HG03103 (cell line): ENCODE data around the gene EPS8L1.
A peak's percentile ranks its signal among the peaks of the same experiment; 100 is the strongest.

ENCODE experiments used
- ATAC-seq: cut with Tn5 transposase; IDR thresholded peaks from one replicate; pipeline ENCODE4 v1.9.1; 2021; ENCODE audit warnings: low read depth; ENCODE audit not compliant: unreplicated experiment

EPS8L1 gene

DNA sequence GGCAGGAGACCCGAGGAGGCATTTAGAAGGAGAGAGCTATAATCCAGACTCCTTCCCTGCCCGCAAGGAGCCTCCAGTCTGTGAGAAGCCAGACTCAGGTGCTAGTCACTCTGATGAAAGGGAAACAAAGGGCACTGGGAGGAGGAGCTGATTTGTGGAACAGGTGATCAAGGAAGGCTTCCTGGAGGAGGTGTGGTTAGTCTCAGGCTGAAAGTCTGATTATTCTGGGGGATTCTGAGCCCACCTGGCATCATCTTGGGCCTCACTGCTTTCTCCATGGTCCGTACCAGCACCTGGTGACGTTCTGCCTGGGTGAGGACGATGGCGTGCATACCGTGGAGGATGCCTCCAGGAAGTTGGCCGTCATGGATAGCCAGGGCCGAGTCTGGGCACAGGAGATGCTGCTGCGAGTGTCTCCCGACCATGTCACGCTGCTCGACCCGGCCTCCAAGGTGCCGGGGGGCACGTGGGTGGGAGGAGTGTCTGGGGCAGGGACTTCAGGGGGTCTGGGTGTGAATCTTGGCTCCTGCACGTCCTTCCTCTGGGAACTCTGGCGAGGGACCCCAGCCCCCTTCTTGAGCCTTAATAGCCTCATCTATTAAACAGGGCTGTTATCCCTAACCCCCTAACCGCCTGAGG lies 3.9 kb downstream of the EPS8L1 start:
- no peak for ATAC-seq

- no peak for ATAC-seq
Observed at GRCh38 chr19:55080121-55080967, 4.7 kb downstream of the EPS8L1 start.

DNA sequence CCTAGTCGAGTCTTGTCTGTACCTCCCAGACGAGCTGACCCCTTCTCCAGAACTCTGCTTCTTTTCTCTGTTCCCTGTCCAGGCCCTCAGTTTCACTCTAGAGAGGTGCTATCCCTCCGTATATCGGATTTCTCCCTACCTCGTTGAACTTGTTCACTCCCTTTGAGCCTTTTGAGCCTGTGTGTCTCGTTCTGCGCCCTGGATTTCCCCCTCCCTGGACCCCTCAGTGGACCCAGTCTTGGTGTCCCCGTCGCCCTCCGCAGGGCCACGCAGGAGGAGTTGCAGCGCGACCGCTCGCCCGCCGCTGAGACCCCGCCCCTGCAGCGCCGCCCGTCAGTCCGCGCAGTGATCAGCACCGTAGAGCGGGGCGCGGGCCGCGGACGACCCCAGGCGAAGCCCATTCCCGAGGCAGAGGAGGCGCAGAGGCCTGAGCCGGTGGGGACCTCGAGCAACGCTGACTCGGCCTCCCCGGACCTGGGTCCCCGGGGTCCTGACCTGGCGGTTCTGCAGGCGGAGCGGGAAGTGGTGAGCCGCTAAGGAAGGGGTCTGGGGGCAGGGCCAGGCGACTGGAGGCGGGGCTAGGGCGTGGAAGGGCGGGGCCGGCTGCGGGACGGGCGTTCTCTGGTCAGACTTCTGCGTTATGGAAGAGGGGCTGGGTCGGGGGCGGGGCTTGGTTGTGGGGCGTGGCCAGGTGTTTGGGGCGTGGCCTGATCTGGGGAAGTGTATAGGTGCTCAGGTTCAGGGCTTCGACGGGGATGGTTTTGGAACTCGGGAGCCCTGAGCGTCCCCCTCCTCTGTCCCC lies 5.5 kb downstream of the EPS8L1 start:
- peak; percentile 64 for ATAC-seq

DNA sequence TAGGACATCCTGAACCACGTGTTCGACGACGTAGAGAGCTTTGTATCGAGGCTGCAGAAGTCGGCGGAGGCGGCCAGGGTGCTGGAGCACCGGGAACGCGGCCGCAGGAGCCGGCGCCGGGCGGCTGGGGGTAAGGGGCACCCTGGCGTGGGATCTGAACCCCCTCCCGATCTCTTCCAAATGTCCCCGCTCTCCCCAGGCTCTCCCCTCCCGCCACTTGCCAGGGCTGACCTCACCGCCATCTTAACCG lies 6.0 kb downstream of the EPS8L1 start:
- no peak for ATAC-seq

- no peak for ATAC-seq
Observed at GRCh38 chr19:55082020-55082851, 6.6 kb downstream of the EPS8L1 start.

DNA sequence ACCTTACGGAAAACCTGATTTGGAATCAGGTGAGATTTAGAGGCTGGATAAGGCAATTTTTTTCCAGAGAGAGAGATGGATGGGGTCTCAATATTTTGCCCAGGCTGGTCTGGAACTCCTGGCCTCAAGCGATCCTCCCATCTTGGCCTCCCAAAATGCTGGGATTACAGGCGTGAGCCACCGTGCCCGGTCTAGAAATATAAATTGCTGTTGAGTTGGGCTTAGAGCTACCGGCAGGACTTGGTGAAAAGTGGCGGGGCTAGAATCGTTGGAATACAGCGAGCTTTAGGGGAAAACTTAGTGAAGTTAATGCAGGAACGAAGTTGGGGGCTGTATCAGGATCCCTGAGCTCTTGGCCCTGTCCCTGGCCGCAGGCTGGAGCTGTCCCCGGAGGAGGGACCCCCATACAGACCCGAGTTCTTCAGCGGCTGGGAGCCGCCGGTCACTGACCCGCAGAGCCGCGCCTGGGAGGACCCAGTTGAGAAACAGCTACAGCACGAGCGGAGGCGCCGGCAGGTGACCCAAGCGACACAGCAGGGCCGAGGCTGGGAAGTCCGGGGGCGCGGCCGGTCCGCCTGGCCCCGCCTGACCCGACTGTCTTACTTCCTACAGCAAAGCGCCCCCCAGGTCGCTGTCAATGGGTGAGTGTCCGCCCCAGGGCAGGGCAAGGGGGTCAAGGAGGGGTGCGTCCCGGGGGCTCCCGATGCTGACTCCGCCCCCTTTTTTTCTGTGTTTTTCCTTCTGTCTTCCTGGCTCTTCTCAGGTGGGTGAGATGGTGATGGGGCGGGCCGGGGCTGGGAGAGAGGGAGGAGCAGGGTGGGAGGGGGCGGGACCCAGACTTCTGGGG lies 7.6 kb downstream of the EPS8L1 start:
- no peak for ATAC-seq

DNA sequence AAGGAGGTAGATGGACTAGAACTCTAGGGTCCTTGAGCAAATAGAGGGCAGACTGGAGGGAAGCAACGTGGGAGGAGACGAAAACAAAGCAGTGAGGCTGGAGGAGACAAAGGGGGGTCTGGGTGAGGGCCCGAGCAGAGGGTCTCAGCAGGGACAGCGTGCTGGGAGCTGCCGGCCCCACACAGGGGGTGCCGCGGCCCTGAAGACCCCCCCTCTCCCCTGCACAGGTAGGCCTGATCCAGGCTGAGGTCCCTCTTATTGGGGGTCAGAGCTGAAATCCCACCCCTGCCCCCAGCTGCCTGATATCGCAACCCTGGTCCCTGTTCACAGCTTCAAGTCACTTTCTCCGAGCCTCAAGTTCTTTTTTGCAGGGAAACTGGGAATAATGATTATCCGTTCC lies 8.7 kb downstream of the EPS8L1 start:
- no peak for ATAC-seq

GRCh38 chr19:55085923-55086715 lies 10.4 kb downstream of the EPS8L1 start:
- ATAC-seq, result no peak

- no peak for ATAC-seq
Observed at GRCh38 chr19:55086730-55087541, 11.3 kb downstream of the EPS8L1 start.

GRCh38 chr19:55087542-55087901 lies 11.9 kb downstream of the EPS8L1 start:
- ATAC-seq, result no peak

DNA sequence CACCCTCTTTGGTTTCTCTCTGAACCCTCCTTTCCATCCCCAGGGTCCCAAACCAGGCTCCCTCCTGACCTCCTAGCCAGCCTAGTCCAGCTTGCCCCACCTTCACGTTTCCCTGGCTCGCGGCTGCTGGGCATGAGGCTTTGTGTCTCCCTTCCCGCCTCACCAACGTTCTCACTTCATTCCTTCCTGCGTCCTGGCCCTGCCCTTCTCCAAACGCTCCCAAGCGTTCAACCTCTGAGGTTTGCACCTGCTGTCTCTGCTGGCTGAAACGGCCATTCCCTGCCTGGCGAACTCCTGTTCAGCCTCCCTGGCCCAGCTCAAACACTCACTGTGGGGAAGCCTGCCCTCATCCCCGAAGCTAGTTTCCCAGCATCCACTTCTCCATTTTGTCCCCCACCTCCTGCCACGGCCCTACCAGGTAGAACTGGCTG lies 12.4 kb downstream of the EPS8L1 start:
- ATAC-seq, result no peak

DNA sequence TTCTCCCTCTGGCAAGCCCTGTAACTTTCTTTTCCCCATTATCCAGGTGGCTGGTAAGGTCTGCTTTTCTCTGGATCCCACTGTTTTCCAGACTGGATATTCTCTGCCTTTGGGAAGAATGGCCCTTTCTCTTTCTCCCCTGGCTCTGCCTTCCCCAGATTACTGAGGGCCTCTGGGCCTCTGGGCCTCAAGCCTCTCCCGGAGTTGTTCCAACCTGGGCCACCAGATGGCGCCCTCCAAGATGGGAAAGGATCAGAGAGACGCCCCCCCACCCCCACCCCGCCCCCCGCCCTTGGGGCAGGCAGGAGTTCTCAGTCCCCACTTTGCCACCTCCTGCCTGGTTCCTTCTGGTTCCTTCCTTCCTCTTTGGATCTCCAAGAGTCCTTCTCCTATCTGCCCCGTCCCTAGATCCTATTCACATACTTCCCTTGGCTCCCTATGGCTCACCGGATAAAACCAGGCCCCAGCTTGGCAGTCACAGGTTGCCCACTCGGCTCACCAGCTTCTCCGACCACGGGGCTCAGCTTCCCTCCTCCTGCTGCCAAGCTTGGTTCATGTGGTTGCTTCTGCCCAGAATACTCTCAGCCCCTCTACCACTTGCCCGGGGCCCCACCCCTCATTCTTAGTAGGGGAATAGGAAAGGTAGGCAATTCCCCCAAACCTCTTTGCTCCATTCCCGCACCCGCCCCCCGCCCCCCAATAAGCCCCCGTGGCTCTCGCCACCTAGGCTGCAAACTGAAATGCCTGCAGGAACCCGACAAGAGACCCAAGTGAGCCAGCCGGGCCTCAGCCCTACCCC lies 13.1 kb downstream of the EPS8L1 start:
- no peak for ATAC-seq

DNA sequence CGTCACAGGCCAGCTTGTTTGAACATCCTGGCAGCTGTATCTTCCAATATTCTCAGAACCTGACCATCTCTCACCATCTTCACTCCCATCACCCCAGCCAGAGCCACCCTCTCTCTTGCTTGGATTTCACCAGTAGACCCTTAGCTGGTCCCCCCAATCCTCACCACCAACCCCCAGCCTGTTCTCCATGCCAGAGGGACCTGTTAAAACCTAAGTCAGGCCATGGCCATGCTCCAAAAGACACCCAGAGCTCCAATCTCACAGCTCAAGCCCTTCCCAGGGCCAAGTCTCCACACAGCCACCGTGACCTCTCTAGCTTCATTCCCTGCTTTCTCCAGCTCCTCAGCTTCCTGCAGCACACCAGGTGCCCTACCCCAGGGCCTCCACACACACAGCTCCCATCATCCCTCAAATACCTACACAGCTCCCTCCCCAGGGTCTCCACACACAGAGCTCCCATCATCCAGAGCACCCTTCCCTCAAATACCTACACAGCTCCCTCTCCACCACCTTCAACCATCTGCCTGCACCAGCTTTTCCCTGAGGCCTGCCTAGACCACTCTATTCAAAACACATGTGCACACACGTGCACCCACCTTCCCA lies 13.8 kb downstream of the EPS8L1 start:
- no peak for ATAC-seq

GRCh38 chr19:55090564-55090963 lies 14.9 kb downstream of the EPS8L1 start:
- no peak for ATAC-seq

GRCh38 chr19:55091126-55091910 lies 15.6 kb downstream of the EPS8L1 start:
- ATAC-seq, result no peak

GRCh38 chr19:55091955-55092354 lies 16.3 kb downstream of the EPS8L1 start:
- ATAC-seq, result no peak
